ENCODE results near the gene KCND1.

Gene KCND1

GRCh38 chrX:48938721-48939425 lies 32.8 kb downstream of the KCND1 start:
- no peak overlapping the region for H3K4me3 ChIP-seq (ENCODE audit: low read depth, low read length)
- TF ChIP-seq CTCF (IDR thresholded peaks at IDR 0.05; ENCODE audit: low read depth, low read length), result no peak

GRCh38 chrX:48937054-48937907 lies 34.4 kb downstream of the KCND1 start:
- no peak for TF ChIP-seq CTCF (IDR thresholded peaks at IDR 0.05; ENCODE audit: low read depth, low read length)
- H3K4me3 ChIP-seq (ENCODE audit: low read depth, low read length), result no peak overlapping the region

- no peak for TF ChIP-seq CTCF (IDR thresholded peaks at IDR 0.05; ENCODE audit: low read depth, low read length)
- no peak overlapping the region for H3K4me3 ChIP-seq (ENCODE audit: low read depth, low read length)
Observed at GRCh38 chrX:48936429-48937053, 35.1 kb downstream of the KCND1 start.

- no peak for TF ChIP-seq CTCF (IDR thresholded peaks at IDR 0.05; ENCODE audit: low read depth, low read length)
- H3K4me3 ChIP-seq (ENCODE audit: low read depth, low read length), result no peak overlapping the region
Observed at GRCh38 chrX:48935301-48935670, 36.4 kb downstream of the KCND1 start.

- H3K4me3 ChIP-seq (ENCODE audit: low read depth, low read length), result no peak overlapping the region
- TF ChIP-seq CTCF (IDR thresholded peaks at IDR 0.05; ENCODE audit: low read depth, low read length), result no peak
Observed at GRCh38 chrX:48934581-48935300, 36.9 kb downstream of the KCND1 start.

- TF ChIP-seq CTCF (IDR thresholded peaks at IDR 0.05; ENCODE audit: low read depth, low read length), result no peak
- H3K4me3 ChIP-seq (ENCODE audit: low read depth, low read length), result no peak overlapping the region
Observed at GRCh38 chrX:48933757-48934156, 37.9 kb downstream of the KCND1 start.

Data from WI38 (cell line).